Adipocyte (in vitro differentiated cells): ENCODE measurements around the gene SPTBN2.
"Not testable (repeated sequence)": the region's sequence is repeated elsewhere in the genome, so short reads cannot be mapped to it uniquely, and the experiment has no call there.

Experiments
- DNase-seq: peaks from one replicate; pipeline ENCODE4 v3.0.0-alpha.2; 2015; ENCODE audit warnings: low read depth
- H3K27me3 ChIP-seq: replicated peaks from 2 replicates; pipeline ENCODE4 v1.7.0; 2013; ENCODE audit warnings: mild to moderate bottlenecking, low read length, moderate library complexity; ENCODE audit not compliant: control insufficient read depth, insufficient read depth
- H3K36me3 ChIP-seq: 2 replicates; pipeline ENCODE4 v1.7.0; 2013; ENCODE audit warnings: low read length, mild to moderate bottlenecking, moderate library complexity; ENCODE audit not compliant: control insufficient read depth, insufficient read depth, severe bottlenecking
- H3K4me1 ChIP-seq: 2 replicates; pipeline ENCODE4 v1.7.0; 2013; ENCODE audit warnings: mild to moderate bottlenecking, low read length, moderate library complexity; ENCODE audit not compliant: control insufficient read depth, insufficient read depth
- H3K4me3 ChIP-seq: 2 replicates; pipeline ENCODE4 v1.7.0; 2013; ENCODE audit warnings: mild to moderate bottlenecking, low read length, moderate library complexity
- H3K9ac ChIP-seq: 2 replicates; pipeline ENCODE4 v1.7.0; 2013; ENCODE audit warnings: mild to moderate bottlenecking, low read length, moderate library complexity
- H3K9me3 ChIP-seq: 2 replicates; pipeline ENCODE4 v1.7.0; 2013; ENCODE audit warnings: mild to moderate bottlenecking, low read length, moderate library complexity; ENCODE audit not compliant: control insufficient read depth

Gene SPTBN2

GRCh38 chr11:66724167-66724566 lies 4.8 kb downstream of the SPTBN2 start:
- peaks cover 54% of the 10 kb centered on the region for H3K27me3 ChIP-seq
- not testable (repeated sequence) for H3K36me3 ChIP-seq, DNase-seq, H3K4me3 ChIP-seq, H3K4me1 ChIP-seq, H3K9ac ChIP-seq, H3K9me3 ChIP-seq

GRCh38 chr11:66723693-66724092 lies 5.3 kb downstream of the SPTBN2 start:
- H3K27me3 ChIP-seq, result peaks cover 54% of the 10 kb centered on the region
- DNase-seq, result no peak
- H3K36me3 ChIP-seq, result no peaks in the 10 kb centered on the region
- H3K9me3 ChIP-seq, result no peaks in the 10 kb centered on the region
- peaks cover 5% of the 10 kb centered on the region for H3K4me1 ChIP-seq
- H3K9ac ChIP-seq, result no peak overlapping the region
- no peak overlapping the region for H3K4me3 ChIP-seq

- Histone ChIP-seq H3K36me3 (no peaks in the 10 kb centered on the region), H3K9me3 (no peaks in the 10 kb centered on the region), H3K4me3 (no peak overlapping the region), H3K9ac (no peak overlapping the region), H3K4me1 (peaks cover 5% of the 10 kb centered on the region), H3K27me3 (peaks cover 61% of the 10 kb centered on the region)
- DNase-seq, result no peak
Measured at GRCh38 chr11:66722745-66723651, 6.0 kb downstream of the SPTBN2 start.

- Histone ChIP-seq H3K9me3 (no peaks in the 10 kb centered on the region), H3K4me1 (no peaks in the 10 kb centered on the region), H3K9ac (no peak overlapping the region), H3K4me3 (no peak overlapping the region), H3K27me3 (peaks cover 62% of the 10 kb centered on the region), H3K36me3 (no peaks in the 10 kb centered on the region)
- DNase-seq, result no peak
Measured at GRCh38 chr11:66721939-66722338, 7.1 kb downstream of the SPTBN2 start.

GRCh38 chr11:66720899-66721470 lies 8.0 kb downstream of the SPTBN2 start:
- no peaks in the 10 kb centered on the region for H3K4me1 ChIP-seq
- no peaks in the 10 kb centered on the region for H3K36me3 ChIP-seq
- DNase-seq, result no peak
- no peak overlapping the region for H3K4me3 ChIP-seq
- H3K9ac ChIP-seq, result no peak overlapping the region
- peaks cover 53% of the 10 kb centered on the region for H3K27me3 ChIP-seq
- no peaks in the 10 kb centered on the region for H3K9me3 ChIP-seq

- no peaks in the 10 kb centered on the region for H3K36me3 ChIP-seq
- peak; percentile 37 for DNase-seq
- H3K9ac ChIP-seq, result no peak overlapping the region
- H3K9me3 ChIP-seq, result no peaks in the 10 kb centered on the region
- H3K4me1 ChIP-seq, result no peaks in the 10 kb centered on the region
- H3K4me3 ChIP-seq, result no peak overlapping the region
- peaks cover 48% of the 10 kb centered on the region for H3K27me3 ChIP-seq
Measured at GRCh38 chr11:66720223-66720898, 8.7 kb downstream of the SPTBN2 start.

GRCh38 chr11:66719111-66719872 lies 9.7 kb downstream of the SPTBN2 start:
- no peaks in the 10 kb centered on the region for H3K9me3 ChIP-seq
- no peaks in the 10 kb centered on the region for H3K36me3 ChIP-seq
- H3K9ac ChIP-seq, result no peak overlapping the region
- H3K4me1 ChIP-seq, result no peaks in the 10 kb centered on the region
- H3K27me3 ChIP-seq, result peaks cover 48% of the 10 kb centered on the region
- H3K4me3 ChIP-seq, result no peak overlapping the region
- no peak for DNase-seq

- no peaks in the 10 kb centered on the region for H3K36me3 ChIP-seq
- no peaks in the 10 kb centered on the region for H3K4me1 ChIP-seq
- no peaks in the 10 kb centered on the region for H3K9me3 ChIP-seq
- H3K27me3 ChIP-seq, result peaks cover 50% of the 10 kb centered on the region
- H3K9ac ChIP-seq, result no peak overlapping the region
- no peak overlapping the region for H3K4me3 ChIP-seq
- no peak for DNase-seq
Measured at GRCh38 chr11:66718320-66718971, 10.6 kb downstream of the SPTBN2 start.

GRCh38 chr11:66717925-66718319 lies 11.1 kb downstream of the SPTBN2 start:
- peaks cover 54% of the 10 kb centered on the region for H3K27me3 ChIP-seq
- no peak for DNase-seq
- no peaks in the 10 kb centered on the region for H3K4me1 ChIP-seq
- H3K36me3 ChIP-seq, result no peaks in the 10 kb centered on the region
- H3K9me3 ChIP-seq, result no peaks in the 10 kb centered on the region
- no peak overlapping the region for H3K9ac ChIP-seq
- no peak overlapping the region for H3K4me3 ChIP-seq

- DNase-seq, result no peak
- Histone ChIP-seq H3K9ac (no peak overlapping the region), H3K27me3 (peaks cover 59% of the 10 kb centered on the region), H3K36me3 (no peaks in the 10 kb centered on the region), H3K4me3 (no peak overlapping the region), H3K9me3 (no peaks in the 10 kb centered on the region), H3K4me1 (no peaks in the 10 kb centered on the region)
Measured at GRCh38 chr11:66716996-66717395, 12.0 kb downstream of the SPTBN2 start.
